Left lobe of liver (tissue), 2 donors: Measurements from ENCODE around the gene CHST8. TPM values are rescaled to one million over a fixed set of nuclear protein-coding genes. Genes with fewer than 3 reads are reported as not detected.
A peak's percentile ranks its signal among the peaks of the same experiment; 100 is the strongest.
"Not testable (repeated sequence)": the region's sequence is repeated elsewhere in the genome, so short reads cannot be mapped to it uniquely, and the experiment has no call there.

Experiments
- ATAC-seq: fragments of 200-7000 bp; cut with Tn5 transposase; one replicate; pipeline ENCODE4 v1.9.1; 2020; ENCODE audit warnings: mild to moderate bottlenecking, moderate library complexity
- DNase-seq: peaks from one replicate; pipeline ENCODE4 v3.0.0-alpha.2; 2020; ENCODE audit warnings: low spot score
- total RNA-seq: library from RNA; stranded (reverse); gene quantifications from one replicate; pipeline ENCODE4 v1.2.1, GENCODE V29; 2021
- donor health status: DM: no; HTN: no; CAD: no; lungs with moderate emphysema.
- donor health status: DM: no; HTN: yes; CAD: no.

CHST8 gene
- total RNA-seq, 1 donor from 2014 or later = 0.28 TPM

GRCh38 chr19:33641261-33641660, 19.5 kb downstream of the CHST8 start:
- ATAC-seq (no peak), DNase-seq (no peak)

- no peak for DNase-seq
- ATAC-seq = no peak
These were observed 20.3 kb downstream of the CHST8 start for GRCh38 chr19:33641956-33642498.

- ATAC-seq = no peak
- no peak for DNase-seq
These were observed 22.6 kb downstream of the CHST8 start for GRCh38 chr19:33644284-33644836.

- DNase-seq = no peak
- ATAC-seq = no peak
These were observed 24.6 kb downstream of the CHST8 start for GRCh38 chr19:33646306-33646705.

- DNase-seq = no peak
- ATAC-seq = no peak
These were observed 25.4 kb downstream of the CHST8 start for GRCh38 chr19:33647146-33647545.

- ATAC-seq = no peak
- no peak for DNase-seq
These were observed 28.0 kb downstream of the CHST8 start for GRCh38 chr19:33649627-33650305.

GRCh38 chr19:33653684-33654083, 31.9 kb downstream of the CHST8 start:
- DNase-seq (no peak), ATAC-seq (no peak)

GRCh38 chr19:33654840-33655508, 33.2 kb downstream of the CHST8 start:
- ATAC-seq (no peak), DNase-seq (no peak)

GRCh38 chr19:33659835-33660234, 38.1 kb downstream of the CHST8 start:
- DNase-seq (no peak), ATAC-seq (no peak)

GRCh38 chr19:33660410-33661124, 38.8 kb downstream of the CHST8 start:
- ATAC-seq = no peak
- no peak for DNase-seq

- DNase-seq (no peak), ATAC-seq (no peak)
These were observed 39.6 kb downstream of the CHST8 start for GRCh38 chr19:33661336-33661735.

GRCh38 chr19:33662391-33663092, 40.8 kb downstream of the CHST8 start:
- ATAC-seq = no peak
- no peak for DNase-seq

- DNase-seq, ATAC-seq: not testable (repeated sequence)
These were observed 41.6 kb downstream of the CHST8 start for GRCh38 chr19:33663316-33663715.

- DNase-seq (no peak), ATAC-seq (no peak)
These were observed 43.0 kb downstream of the CHST8 start for GRCh38 chr19:33664744-33665143.

GRCh38 chr19:33665776-33666595, 44.2 kb downstream of the CHST8 start:
- ATAC-seq (no peak), DNase-seq (no peak)

GRCh38 chr19:33667141-33667650, 45.4 kb downstream of the CHST8 start:
- ATAC-seq = no peak
- DNase-seq = no peak

- ATAC-seq = no peak
- no peak for DNase-seq
These were observed 46.1 kb downstream of the CHST8 start for GRCh38 chr19:33667881-33668280.

- ATAC-seq = peak; percentile 75
- peak; percentile 52 for DNase-seq
These were observed 47.2 kb downstream of the CHST8 start for GRCh38 chr19:33668968-33669367.

- no peak for ATAC-seq
- no peak for DNase-seq
These were observed 47.6 kb downstream of the CHST8 start for GRCh38 chr19:33669376-33669775.

GRCh38 chr19:33670398-33670797, 48.6 kb downstream of the CHST8 start:
- DNase-seq (no peak), ATAC-seq (no peak)
